H1 (cell line): ENCODE results near the gene MANSC1. TPM values are rescaled to one million over a fixed set of nuclear protein-coding genes. Genes with fewer than 3 reads are reported as not detected.

ENCODE experiments used
- CTCF ChIA-PET: fragments of 300-600 bp; sonication (Branson Sonifier 250); formaldehyde crosslinking; loops from one replicate; lab custom pipeline; 2021; ENCODE audit not compliant: partially characterized antibody; lab: Charles Lee
- POLR2A ChIA-PET: fragments of 300-600 bp; sonication (Branson Sonifier 250); formaldehyde crosslinking; loops from one replicate; lab custom pipeline; 2021; ENCODE audit warnings: inconsistent platforms; ENCODE audit not compliant: partially characterized antibody; lab: Charles Lee
- DNase-seq, 2 experiments: peaks; one replicate each; pipeline versions ENCODE4 v3.0.0 to v3.0.0-alpha.2; 2010 to 2022; ENCODE audit warnings: low spot score in 2 of 2, low read depth in 1 of 2, mixed read lengths in 1 of 2
- FAIRE-seq: peaks from 2 replicates; lab custom pipeline; 2011; peaks lifted over from hg19 to GRCh38; lab: Jason Lieb, UNC
- H2AFZ ChIP-seq: 2 replicates; pipeline ENCODE4 v1.8.1; 2012; ENCODE audit warnings: low read length, inconsistent platforms
- H2AK5ac ChIP-seq: 2 replicates; pipeline ENCODE4 v1.6.1; 2013; ENCODE audit warnings: low read depth, low read length
- H2BK120ac ChIP-seq: replicated peaks from 2 replicates; pipeline ENCODE3; 2013; ENCODE audit warnings: low read depth, low read length, inconsistent platforms
- H2BK12ac ChIP-seq: 2 replicates; pipeline ENCODE4 v1.6.1; 2013; ENCODE audit warnings: low read depth, low read length
- H2BK15ac ChIP-seq: 2 replicates; pipeline ENCODE4 v1.6.1; 2013; ENCODE audit warnings: low read length
- H2BK20ac ChIP-seq: 2 replicates; pipeline ENCODE4 v1.6.1; 2013; ENCODE audit warnings: low read length
- H2BK5ac ChIP-seq: 2 replicates; pipeline ENCODE4 v1.6.1; 2013; ENCODE audit warnings: low read depth, low read length
- H3K14ac ChIP-seq: 2 replicates; pipeline ENCODE4 v1.6.1; 2013; ENCODE audit warnings: inconsistent platforms; ENCODE audit not compliant: insufficient read length
- H3K18ac ChIP-seq: 2 replicates; pipeline ENCODE4 v1.6.1; 2013; ENCODE audit warnings: low read length; ENCODE audit errors: extremely low read depth
- H3K23ac ChIP-seq: 2 replicates; pipeline ENCODE4 v1.6.1; 2013; ENCODE audit warnings: inconsistent platforms; ENCODE audit not compliant: insufficient read length
- H3K23me2 ChIP-seq: 2 replicates; pipeline ENCODE4 v1.6.1; 2013; ENCODE audit warnings: low read depth, low read length
- H3K27ac ChIP-seq: 2 replicates; pipeline ENCODE4 v1.6.1; 2011; ENCODE audit warnings: low read depth, low read length, inconsistent platforms
- H3K27me3 ChIP-seq, 4 experiments: replicated peaks in 1 of 4; 1 replicate in 1 of 4; 2 replicates in 3 of 4; pipeline versions ENCODE4 v1.6.1 to v1.8.1; 2011 to 2013; ENCODE audit warnings: low read length in 3 of 4, mild to moderate bottlenecking in 3 of 4, inconsistent platforms in 2 of 4, mixed read lengths in 2 of 4, moderate library complexity in 1 of 4; ENCODE audit not compliant: control insufficient read depth in 3 of 4, insufficient read depth in 3 of 4; ENCODE audit errors: extremely low read depth in 1 of 4
- H3K36me3 ChIP-seq, 4 experiments: 2 replicates each; pipeline versions ENCODE4 v1.6.1 to v1.8.1; 2011 to 2013; ENCODE audit warnings: mild to moderate bottlenecking in 4 of 4, low read length in 3 of 4, moderate library complexity in 2 of 4, control low read depth in 1 of 4, inconsistent platforms in 1 of 4; ENCODE audit not compliant: insufficient read depth in 4 of 4, control insufficient read depth in 2 of 4
- H3K4ac ChIP-seq: replicated peaks from 2 replicates; pipeline ENCODE3; 2013; ENCODE audit warnings: low read length, low read depth, mixed read lengths, inconsistent platforms; ENCODE audit not compliant: insufficient read length
- H3K4me1 ChIP-seq, 4 experiments: replicated peaks in 1 of 4; 1 replicate in 1 of 4; 2 replicates in 3 of 4; pipeline versions ENCODE4 v1.6.1 to v1.8.1; 2011 to 2013; ENCODE audit warnings: low read length in 3 of 4, inconsistent platforms in 2 of 4, mixed read lengths in 1 of 4; ENCODE audit not compliant: insufficient read depth in 4 of 4, control insufficient read depth in 3 of 4
- H3K4me2 ChIP-seq, 2 experiments: 2 replicates each; pipeline versions ENCODE4 v1.6.1 to v1.8.1; 2011 to 2013; ENCODE audit warnings: low read depth in 2 of 2, low read length in 2 of 2, control low read depth in 1 of 2, inconsistent platforms in 1 of 2, mild to moderate bottlenecking in 1 of 2; ENCODE audit not compliant: insufficient read depth in 1 of 2
- H3K4me3 ChIP-seq, 4 experiments: fragments of 200-600, 300-600 bp in 1 of 4; sonication (generic), shearing (Covaris generic), sonication (Bioruptor Twin) in 1 of 4; 2 replicates each; pipeline versions ENCODE4 v1.5.1 to v1.8.1; 2011 to 2016; ENCODE audit warnings: low read length in 4 of 4, low read depth in 3 of 4, control low read depth in 2 of 4, inconsistent platforms in 2 of 4, mild to moderate bottlenecking in 2 of 4, mixed read lengths in 1 of 4, moderate library complexity in 1 of 4; ENCODE audit not compliant: insufficient read depth in 2 of 4; ENCODE audit errors: extremely low read depth in 1 of 4
- H3K56ac ChIP-seq: replicated peaks from 2 replicates; pipeline ENCODE3; 2013; ENCODE audit warnings: low read depth, mild to moderate bottlenecking, mixed read lengths, low read length, inconsistent platforms; ENCODE audit not compliant: insufficient read length
- H3K79me1 ChIP-seq: 2 replicates; pipeline ENCODE4 v1.6.1; 2013; ENCODE audit warnings: low read depth, low read length, control low read depth
- H3K79me2 ChIP-seq, 2 experiments: 2 replicates each; pipeline versions ENCODE4 v1.6.1 to v1.8.1; 2012 to 2013; ENCODE audit warnings: low read length in 2 of 2, mild to moderate bottlenecking in 2 of 2, inconsistent platforms in 1 of 2; ENCODE audit not compliant: insufficient read depth in 2 of 2, control insufficient read depth in 1 of 2
- H3K9ac ChIP-seq, 4 experiments: replicated peaks in 1 of 4; 1 replicate in 1 of 4; 2 replicates in 3 of 4; pipeline versions ENCODE4 v1.6.1 to v1.8.1; 2011 to 2013; ENCODE audit warnings: low read depth in 3 of 4, low read length in 3 of 4, control low read depth in 2 of 4, mild to moderate bottlenecking in 2 of 4, moderate library complexity in 2 of 4, inconsistent platforms in 1 of 4; ENCODE audit errors: extremely low read depth in 1 of 4
- H3K9me3 ChIP-seq, 2 experiments: 2 replicates each; pipeline versions ENCODE4 v1.6.1 to v1.8.1; 2012 to 2013; ENCODE audit warnings: mild to moderate bottlenecking in 2 of 2, moderate library complexity in 2 of 2, control low read depth in 1 of 2, inconsistent platforms in 1 of 2, low read depth in 1 of 2, low read length in 1 of 2, mixed read lengths in 1 of 2; ENCODE audit not compliant: insufficient read depth in 2 of 2
- H4K20me1 ChIP-seq, 2 experiments: replicated peaks in 1 of 2; 2 replicates each; pipeline versions ENCODE3 to v1.8.1; 2011 to 2013; ENCODE audit warnings: inconsistent platforms in 2 of 2, low read length in 2 of 2, mild to moderate bottlenecking in 1 of 2; ENCODE audit not compliant: insufficient read depth in 2 of 2, control insufficient read depth in 1 of 2
- H4K5ac ChIP-seq: 2 replicates; pipeline ENCODE4 v1.6.1; 2013; ENCODE audit warnings: low read length, low read depth, mixed read lengths, inconsistent platforms; ENCODE audit not compliant: insufficient read length
- H4K8ac ChIP-seq: 2 replicates; pipeline ENCODE4 v1.8.0; 2013; ENCODE audit warnings: mild to moderate bottlenecking, moderate library complexity, low read length, inconsistent platforms; ENCODE audit not compliant: insufficient read depth; ENCODE audit errors: extremely low read depth
- H4K91ac ChIP-seq: replicated peaks from 2 replicates; pipeline ENCODE3; 2013; ENCODE audit warnings: low read length, mixed read lengths, inconsistent platforms; ENCODE audit not compliant: insufficient read length
- CTCF ChIP-seq, 3 experiments: IDR thresholded peaks; 1 replicate in 2 of 3; 2 replicates in 1 of 3; pipeline versions ENCODE4 v1.5.1 to v1.6.1; 2011; ENCODE audit warnings: low read length in 3 of 3, mild to moderate bottlenecking in 3 of 3, inconsistent platforms in 2 of 3, low read depth in 1 of 3, moderate library complexity in 1 of 3; ENCODE audit not compliant: insufficient read depth in 1 of 3; ENCODE audit errors: control extremely low read depth in 1 of 3
- FOSL1 ChIP-seq: IDR thresholded peaks from 2 replicates; pipeline ENCODE4 v1.6.1; 2011; ENCODE audit warnings: mild to moderate bottlenecking, low read depth, low read length, moderate library complexity; ENCODE audit not compliant: insufficient read depth
- MAX ChIP-seq: IDR thresholded peaks from 2 replicates; pipeline ENCODE4 v1.6.1; 2012; ENCODE audit warnings: inconsistent platforms
- RAD21 ChIP-seq, 2 experiments: IDR thresholded peaks in 1 of 2; conservative IDR thresholded peaks in 1 of 2; 2 replicates each; pipeline ENCODE4 v1.6.1; 2011; ENCODE audit warnings: low read depth in 2 of 2, low read length in 2 of 2, improper control_type of control experiment in 1 of 2, inconsistent platforms in 1 of 2, mild to moderate bottlenecking in 1 of 2, moderate library complexity in 1 of 2
- WGBS, 2 experiments: shearing (Covaris generic) in 1 of 2; methylation state at CpG; one replicate each; pipeline versions ENCODE4 v1.1.6 to v1.1.7; 2013 to 2015; ENCODE audit warnings: low lambda C conversion rate in 2 of 2, mixed read lengths in 2 of 2, inconsistent platforms in 1 of 2, low coverage in 1 of 2, missing lambda C conversion rate in 1 of 2; ENCODE audit not compliant: insufficient replicate concordance in 2 of 2, insufficient coverage in 1 of 2, insufficient read length in 1 of 2; ENCODE audit errors: extremely low coverage in 1 of 2, missing lambda C conversion rate in 1 of 2; 5-methylcytosine and 5-hydroxymethylcytosine counted together
- polyA plus RNA-seq, 7 experiments: library from polyadenylated mRNA; depleted of rRNA in 3 of 7; stranded (reverse) in 5 of 7; unstranded in 2 of 7; fragments of >200 nt in 5 of 7; fragments of 200-250 nt in 2 of 7; gene quantifications; 1 replicate in 5 of 7; 2 replicates in 1 of 7; 4 replicates in 1 of 7; pipeline versions ENCODE4 v1.2.1 to v1.2.3, GENCODE V29; 2011 to 2013; ENCODE audit warnings: missing spikeins in 2 of 7, mixed read lengths in 2 of 7
- total RNA-seq: library from RNA; stranded (reverse); fragmentation: NEBNext Ultra II Directional; extraction: Animal tissue kit (Norgen Biotek cat#: 25700); gene quantifications from 2 replicates; pipeline ENCODE4 v1.2.1, GENCODE V29; 2021

Gene MANSC1
- total and polyA plus RNA-seq, 2 of the 8 experiments (the other 6 are each of a cell fraction or from before 2014, with no cell fraction given): 2.0 to 8.9 TPM

- WGBS, 2 experiments: 41% methylated on average over 10 of the region's 10 CpGs; no CpG with 5 or more reads in 1 of the 2 experiments
- H3K23me2 ChIP-seq: no peaks in the 10 kb centered on the region; the same call in 1 of the 2 replicates
- CTCF ChIA-PET: interaction anchor here (0.6 to 6.1 kb wide), 24 partner anchors 8 to 331 kb away, joined by 3 to 38 read pairs (median 4); partner anchors contain the start of genes BORCS5 and MANSC1
Measured at GRCh38 chr12:12334367-12335040, 15.5 kb downstream of the MANSC1 start.

More at GRCh38 chr12:12334367-12335040, 15.5 kb downstream of the MANSC1 start:
- Histone ChIP-seq H2BK20ac (no peak overlapping the region), H3K4me3 (no peak overlapping the region), H3K14ac (no peak overlapping the region), H4K8ac (no peak overlapping the region), H4K20me1 (no peaks in the 10 kb centered on the region), H3K4me1 (peaks cover 4 to 11% (median 9%) of the 10 kb centered on the region in 4 experiments; a peak in 4 of 7 replicates), H3K4me2 (no peak overlapping the region), H3K79me2 (no peaks in the 10 kb centered on the region), H4K91ac (no peak overlapping the region), H3K23ac (no peak overlapping the region), H2BK5ac (no peak overlapping the region), H3K9ac (no peak overlapping the region), H3K79me1 (no peaks in the 10 kb centered on the region), H3K9me3 (no peaks in the 10 kb centered on the region), H3K4ac (no peak overlapping the region), H4K5ac (no peak overlapping the region), H3K56ac (no peak overlapping the region), H3K27ac (no peak overlapping the region), H3K36me3 (no peaks in the 10 kb centered on the region; a peak in 1 of 8 replicates), H2BK12ac (peak overlapping the region; percentile 84; the same call in 1 of the 2 replicates), H2BK15ac (0 out of 2 replicates have a peak overlapping the region, but pooled peaks have one; percentile 25), H2AK5ac (no peak overlapping the region), H2BK120ac (no peak overlapping the region), H2AFZ (no peak overlapping the region), H3K18ac (no peak overlapping the region), H3K27me3 (no peaks in the 10 kb centered on the region)
- DNase-seq (peak in 1 of 2 experiments; percentile 69), FAIRE-seq (no peak)
- TF ChIP-seq FOSL1 (no peak), MAX (peak; percentile 34; the same call in 1 of the 2 replicates), RAD21 (IDR thresholded peaks at IDR 0.05 in 1 of 2, conservative IDR thresholded peaks at IDR 0.05 in 1 of 2; ENCODE audit: low read depth in 2 of 2, low read length in 2 of 2) (peak; percentile 77 to 80), CTCF (IDR thresholded peaks at IDR 0.05; ENCODE audit: control extremely low read depth in 1 of 3, insufficient read depth in 1 of 3, low read depth in 1 of 3, low read length in 3 of 3) (peak; percentile 82 to 87 (median 85))
- POLR2A ChIA-PET: interaction anchor here (1.6 to 2.6 kb wide), 2 partner anchors 15 to 67 kb away, joined by 3 to 8 read pairs; partner anchors contain the start of genes LRP6 and MANSC1
